Measurements from ENCODE around the gene AGFG1.

The AGFG1 gene

DNA sequence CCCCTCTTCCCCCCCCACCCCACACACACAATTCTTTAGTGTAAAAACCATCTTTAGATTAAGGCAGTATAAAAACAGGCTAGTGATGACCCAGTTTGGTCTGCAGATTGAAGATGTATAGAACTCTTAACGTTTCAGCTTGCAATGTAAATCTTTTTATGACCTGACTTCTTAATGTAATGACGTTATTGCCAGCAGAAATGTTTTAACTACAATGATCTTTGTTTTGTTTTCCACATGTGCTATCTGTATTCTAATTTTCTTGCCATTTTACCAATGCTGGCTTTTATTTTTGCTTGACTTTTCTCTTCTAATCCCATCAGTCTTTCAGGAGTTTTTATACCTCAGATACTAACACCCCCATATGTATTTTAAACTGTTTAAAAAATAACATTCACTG lies 25.2 kb downstream of the AGFG1 start:
- DNase-seq (ENCODE audit: extremely low read depth, low read depth): no peak
- TF ChIP-seq, protein P1, sequence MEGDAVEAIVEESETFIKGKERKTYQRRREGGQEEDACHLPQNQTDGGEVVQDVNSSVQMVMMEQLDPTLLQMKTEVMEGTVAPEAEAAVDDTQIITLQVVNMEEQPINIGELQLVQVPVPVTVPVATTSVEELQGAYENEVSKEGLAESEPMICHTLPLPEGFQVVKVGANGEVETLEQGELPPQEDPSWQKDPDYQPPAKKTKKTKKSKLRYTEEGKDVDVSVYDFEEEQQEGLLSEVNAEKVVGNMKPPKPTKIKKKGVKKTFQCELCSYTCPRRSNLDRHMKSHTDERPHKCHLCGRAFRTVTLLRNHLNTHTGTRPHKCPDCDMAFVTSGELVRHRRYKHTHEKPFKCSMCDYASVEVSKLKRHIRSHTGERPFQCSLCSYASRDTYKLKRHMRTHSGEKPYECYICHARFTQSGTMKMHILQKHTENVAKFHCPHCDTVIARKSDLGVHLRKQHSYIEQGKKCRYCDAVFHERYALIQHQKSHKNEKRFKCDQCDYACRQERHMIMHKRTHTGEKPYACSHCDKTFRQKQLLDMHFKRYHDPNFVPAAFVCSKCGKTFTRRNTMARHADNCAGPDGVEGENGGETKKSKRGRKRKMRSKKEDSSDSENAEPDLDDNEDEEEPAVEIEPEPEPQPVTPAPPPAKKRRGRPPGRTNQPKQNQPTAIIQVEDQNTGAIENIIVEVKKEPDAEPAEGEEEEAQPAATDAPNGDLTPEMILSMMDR (IDR thresholded peaks at IDR 0.05; ENCODE audit: low read depth, low read length): no peak

DNA sequence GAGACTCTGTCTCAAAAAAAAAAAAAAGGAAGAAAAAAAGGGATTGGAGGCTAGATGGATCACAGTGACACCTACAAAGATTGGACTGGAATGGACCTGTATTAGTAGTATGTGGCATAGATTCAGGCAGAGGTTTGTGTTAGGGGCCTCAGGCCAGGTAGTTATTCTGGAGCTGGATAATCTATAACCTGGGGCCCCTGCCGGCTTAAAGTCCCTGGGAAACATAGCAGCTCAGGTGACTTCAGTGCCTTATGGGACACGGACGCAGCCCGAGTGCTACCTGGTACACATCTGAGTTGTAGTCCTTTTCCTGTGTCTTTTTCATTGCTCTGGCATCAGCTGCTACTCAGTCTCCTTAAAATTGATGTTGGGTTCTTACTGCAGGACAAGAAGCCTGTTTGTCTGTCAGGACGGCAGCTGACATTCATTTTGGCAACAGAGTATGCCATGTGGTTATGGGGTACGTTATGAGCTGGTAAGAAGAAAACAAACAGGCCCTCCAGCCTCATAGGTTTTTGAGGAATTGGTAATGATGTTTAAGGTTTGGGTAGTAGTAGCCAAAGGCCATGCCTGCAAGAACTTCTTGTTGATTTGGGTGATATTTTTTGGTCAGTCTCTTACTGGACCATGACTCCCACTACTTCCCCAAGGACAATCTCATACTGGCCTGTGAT lies 27.8 kb downstream of the AGFG1 start:
- TF ChIP-seq, protein P1 (IDR thresholded peaks at IDR 0.05; ENCODE audit: low read depth, low read length): no peak
- no peak for DNase-seq (ENCODE audit: extremely low read depth, low read depth)

DNA sequence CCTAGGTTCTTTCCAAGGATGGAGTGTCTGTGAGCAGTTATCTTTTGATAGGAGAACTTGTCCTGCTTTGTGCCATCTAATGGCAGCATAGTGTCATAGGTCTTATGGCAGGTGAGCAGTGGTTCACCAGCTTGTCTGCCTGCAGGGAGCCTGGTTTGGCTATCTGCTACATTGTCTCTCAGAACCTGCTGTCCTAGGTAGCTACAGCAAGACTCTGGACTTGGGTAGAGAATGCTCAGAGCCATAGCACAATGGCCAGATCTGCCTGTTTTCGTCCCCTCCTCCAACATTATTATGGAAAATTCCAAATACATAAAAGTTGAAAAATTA lies 28.3 kb downstream of the AGFG1 start:
- TF ChIP-seq, protein P1 (IDR thresholded peaks at IDR 0.05; ENCODE audit: low read depth, low read length): no peak
- no peak for DNase-seq (ENCODE audit: extremely low read depth, low read depth)

DNA sequence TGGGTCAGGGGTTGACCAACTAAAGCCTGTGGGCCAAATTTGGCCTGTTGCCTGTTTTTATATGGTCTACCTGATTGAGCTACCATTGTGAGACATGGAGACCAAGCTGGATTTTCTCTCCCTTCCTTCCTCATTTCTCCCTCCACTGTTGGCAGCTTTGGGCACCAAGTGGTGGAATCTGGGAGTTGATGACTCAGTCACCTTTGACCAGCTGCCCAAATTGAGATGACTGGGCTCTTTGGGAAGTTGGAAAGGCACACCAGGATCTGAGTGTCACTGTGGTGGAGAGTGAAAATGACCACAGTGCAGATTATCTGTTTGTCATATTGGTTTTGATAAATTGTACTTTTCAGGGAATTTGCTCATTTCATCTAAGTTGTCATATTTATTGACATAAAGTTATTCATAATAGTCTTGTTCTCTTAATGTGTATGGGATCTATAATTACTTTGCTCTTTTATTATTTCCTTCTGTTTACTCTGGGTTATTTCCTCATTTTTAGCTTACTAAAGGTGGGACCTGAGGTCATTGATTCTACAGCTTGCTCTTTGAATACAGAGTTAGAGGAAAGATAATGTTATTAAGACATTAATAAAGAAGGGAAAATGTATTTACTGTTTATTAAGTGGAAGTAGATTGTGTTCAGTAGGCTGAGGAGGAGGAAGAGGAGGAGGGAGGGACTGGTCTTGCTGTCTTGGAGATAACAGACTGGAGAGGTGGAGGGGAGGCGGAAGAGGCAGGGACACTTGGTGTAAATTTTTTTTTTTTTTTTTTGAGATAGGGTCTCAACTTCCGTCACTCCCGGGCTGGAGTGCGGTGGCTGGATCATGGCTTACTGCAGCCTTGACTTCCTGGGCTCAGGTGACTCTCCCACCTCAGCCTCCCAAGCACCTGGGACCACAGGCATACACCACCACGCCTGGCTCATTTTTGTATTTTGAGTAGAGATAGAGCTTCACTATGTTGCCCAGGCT lies 31.8 kb downstream of the AGFG1 start:
- peak; percentile 18 for DNase-seq (ENCODE audit: extremely low read depth, low read depth)
- TF ChIP-seq, protein P1 (IDR thresholded peaks at IDR 0.05; ENCODE audit: low read depth, low read length): no peak

DNA sequence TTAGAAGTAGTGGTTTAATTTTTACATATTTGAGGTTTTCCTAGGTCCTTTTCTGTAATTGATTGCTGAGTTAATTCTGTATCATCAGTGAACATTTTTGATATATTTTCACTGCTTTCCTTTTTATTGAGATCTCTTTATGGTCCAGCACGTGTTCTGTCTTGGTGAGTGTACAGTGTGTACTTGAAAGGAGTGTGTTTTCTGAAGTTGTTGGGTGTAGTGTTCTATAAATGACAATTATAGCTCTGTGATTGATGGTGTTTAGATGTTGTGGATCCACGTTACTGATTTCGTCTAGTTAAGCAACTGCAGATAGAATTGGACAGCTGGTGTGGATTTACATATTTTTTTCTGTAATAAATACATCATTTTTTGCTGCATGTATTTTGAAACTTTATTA lies 32.7 kb downstream of the AGFG1 start:
- no peak for DNase-seq (ENCODE audit: extremely low read depth, low read depth)
- TF ChIP-seq, protein P1 (IDR thresholded peaks at IDR 0.05; ENCODE audit: low read depth, low read length): no peak

DNA sequence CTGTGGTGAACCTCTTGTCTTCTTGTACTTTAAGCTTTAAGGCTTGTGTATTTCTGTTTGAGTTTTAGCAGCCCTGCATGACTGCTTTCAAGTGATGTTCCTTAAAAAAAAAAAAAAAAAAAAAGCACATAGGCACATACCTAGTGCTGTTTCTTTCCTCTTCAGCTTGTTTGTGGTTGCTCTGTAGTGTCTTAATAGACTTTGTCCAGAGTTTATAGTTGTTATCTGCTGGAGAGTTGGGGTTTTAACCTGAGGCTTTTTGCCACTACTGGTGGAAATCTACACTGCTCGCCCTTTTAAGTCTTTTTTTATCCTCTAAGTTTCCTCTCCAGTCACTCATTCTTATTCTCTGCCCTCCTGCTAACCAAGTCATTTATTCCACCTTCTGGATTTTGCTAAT lies 34.5 kb downstream of the AGFG1 start:
- TF ChIP-seq, protein P1 (IDR thresholded peaks at IDR 0.05; ENCODE audit: low read depth, low read length): no peak
- DNase-seq (ENCODE audit: extremely low read depth, low read depth): no peak

DNA sequence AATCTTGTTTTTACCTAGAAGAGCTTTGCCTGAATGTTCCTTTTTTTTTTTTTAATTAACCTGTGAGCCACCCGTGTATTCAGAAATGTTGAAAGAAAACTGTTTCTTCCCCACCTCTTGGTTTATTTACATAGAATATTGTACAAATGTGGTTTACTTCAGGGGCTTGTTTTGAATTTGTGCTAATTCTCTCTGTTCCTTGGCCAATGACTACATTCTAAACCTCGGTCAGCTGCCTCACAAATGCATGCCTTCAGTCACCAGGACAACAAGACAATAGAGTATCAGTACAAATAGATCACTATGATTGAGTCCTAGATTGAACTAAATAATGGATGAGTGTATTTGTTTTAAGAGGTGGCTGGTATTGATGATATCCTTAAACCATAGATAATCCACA lies 36.0 kb downstream of the AGFG1 start:
- DNase-seq (ENCODE audit: extremely low read depth, low read depth): no peak
- TF ChIP-seq, protein P1 (IDR thresholded peaks at IDR 0.05; ENCODE audit: low read depth, low read length): no peak
